Measurements from ENCODE around the gene ENKD1.

The ENKD1 gene

GRCh38 chr16:67666559-67667452 lies at the start of gene ENKD1, which contains the start of gene C16orf86:
Gene ENKD1, minus strand, starts transcription at chr16:67666750. Its CDS starts 308 bp downstream, at chr16:67666442.
Gene C16orf86, plus strand, starts transcription at chr16:67666814. Its CDS starts 157 bp downstream, at chr16:67666971.
- H3K4me3 Mint-ChIP-seq = peak within 1 kb of the TSS; percentile 82
- no peaks in the 10 kb centered on the region for H3K27me3 Mint-ChIP-seq
- H3K36me3 Mint-ChIP-seq (ENCODE audit: low read depth) = no peaks in the 10 kb centered on the region
- peak within 1 kb of the TSS; percentile 82 for H3K27ac Mint-ChIP-seq
- H3K9me3 Mint-ChIP-seq = no peaks in the 10 kb centered on the region
- H3K4me1 Mint-ChIP-seq (ENCODE audit: low read depth) = peaks cover 28% of the 10 kb centered on the region

- H3K4me3 Mint-ChIP-seq = no peak overlapping the region
- H3K27me3 Mint-ChIP-seq = no peaks in the 10 kb centered on the region
- H3K27ac Mint-ChIP-seq = no peak overlapping the region
- peaks cover 33% of the 10 kb centered on the region for H3K4me1 Mint-ChIP-seq (ENCODE audit: low read depth)
- H3K36me3 Mint-ChIP-seq (ENCODE audit: low read depth) = peaks cover 24% of the 10 kb centered on the region
- H3K9me3 Mint-ChIP-seq = no peaks in the 10 kb centered on the region
Observed at GRCh38 chr16:67716097-67716496, 49.5 kb upstream of the ENKD1 start.

GRCh38 chr16:67714522-67714921 lies 48.0 kb upstream of the ENKD1 start:
- Mint-ChIP-seq H3K27ac (no peak overlapping the region), H3K36me3 (ENCODE audit: low read depth) (peaks cover 24% of the 10 kb centered on the region), H3K4me3 (no peak overlapping the region), H3K4me1 (ENCODE audit: low read depth) (peaks cover 18% of the 10 kb centered on the region), H3K27me3 (no peaks in the 10 kb centered on the region), H3K9me3 (no peaks in the 10 kb centered on the region)

- Mint-ChIP-seq H3K36me3 (ENCODE audit: low read depth) (peaks cover 24% of the 10 kb centered on the region), H3K27me3 (no peaks in the 10 kb centered on the region), H3K4me1 (ENCODE audit: low read depth) (peaks cover 17% of the 10 kb centered on the region), H3K9me3 (no peaks in the 10 kb centered on the region), H3K27ac (no peak overlapping the region), H3K4me3 (no peak overlapping the region)
Observed at GRCh38 chr16:67713647-67714273, 47.2 kb upstream of the ENKD1 start.

GRCh38 chr16:67710607-67711006 lies 44.1 kb upstream of the ENKD1 start:
- H3K4me3 Mint-ChIP-seq = no peak overlapping the region
- peaks cover 8% of the 10 kb centered on the region for H3K36me3 Mint-ChIP-seq (ENCODE audit: low read depth)
- H3K27me3 Mint-ChIP-seq = no peaks in the 10 kb centered on the region
- no peak overlapping the region for H3K27ac Mint-ChIP-seq
- no peaks in the 10 kb centered on the region for H3K4me1 Mint-ChIP-seq (ENCODE audit: low read depth)
- no peaks in the 10 kb centered on the region for H3K9me3 Mint-ChIP-seq

- Mint-ChIP-seq H3K36me3 (ENCODE audit: low read depth) (peaks cover 8% of the 10 kb centered on the region), H3K9me3 (no peaks in the 10 kb centered on the region), H3K4me1 (ENCODE audit: low read depth) (peaks cover 9% of the 10 kb centered on the region), H3K4me3 (no peak overlapping the region), H3K27ac (no peak overlapping the region), H3K27me3 (no peaks in the 10 kb centered on the region)
Observed at GRCh38 chr16:67709050-67709449, 42.5 kb upstream of the ENKD1 start.

GRCh38 chr16:67708368-67708771 lies 41.8 kb upstream of the ENKD1 start:
- H3K4me3 Mint-ChIP-seq = no peak overlapping the region
- H3K9me3 Mint-ChIP-seq = no peaks in the 10 kb centered on the region
- H3K4me1 Mint-ChIP-seq (ENCODE audit: low read depth) = peaks cover 16% of the 10 kb centered on the region
- H3K36me3 Mint-ChIP-seq (ENCODE audit: low read depth) = peaks cover 8% of the 10 kb centered on the region
- H3K27me3 Mint-ChIP-seq = no peaks in the 10 kb centered on the region
- no peak overlapping the region for H3K27ac Mint-ChIP-seq

GRCh38 chr16:67707790-67708189 lies 41.2 kb upstream of the ENKD1 start:
- Mint-ChIP-seq H3K9me3 (no peaks in the 10 kb centered on the region), H3K4me1 (ENCODE audit: low read depth) (peaks cover 19% of the 10 kb centered on the region), H3K4me3 (no peak overlapping the region), H3K27ac (no peak overlapping the region), H3K27me3 (no peaks in the 10 kb centered on the region), H3K36me3 (ENCODE audit: low read depth) (peaks cover 8% of the 10 kb centered on the region)

- H3K36me3 Mint-ChIP-seq (ENCODE audit: low read depth) = peaks cover 8% of the 10 kb centered on the region
- no peaks in the 10 kb centered on the region for H3K9me3 Mint-ChIP-seq
- H3K27me3 Mint-ChIP-seq = no peaks in the 10 kb centered on the region
- H3K4me3 Mint-ChIP-seq = no peak overlapping the region
- no peak overlapping the region for H3K27ac Mint-ChIP-seq
- H3K4me1 Mint-ChIP-seq (ENCODE audit: low read depth) = peaks cover 19% of the 10 kb centered on the region
Observed at GRCh38 chr16:67707210-67707609, 40.7 kb upstream of the ENKD1 start.

GRCh38 chr16:67704110-67704509 lies 37.6 kb upstream of the ENKD1 start:
- Mint-ChIP-seq H3K27ac (no peak overlapping the region), H3K4me1 (ENCODE audit: low read depth) (peaks cover 19% of the 10 kb centered on the region), H3K9me3 (no peaks in the 10 kb centered on the region), H3K4me3 (no peak overlapping the region), H3K27me3 (no peaks in the 10 kb centered on the region), H3K36me3 (ENCODE audit: low read depth) (no peaks in the 10 kb centered on the region)

- H3K4me1 Mint-ChIP-seq (ENCODE audit: low read depth) = peaks cover 19% of the 10 kb centered on the region
- no peaks in the 10 kb centered on the region for H3K27me3 Mint-ChIP-seq
- peak overlapping the region; percentile 13 for H3K27ac Mint-ChIP-seq
- no peak overlapping the region for H3K4me3 Mint-ChIP-seq
- H3K9me3 Mint-ChIP-seq = no peaks in the 10 kb centered on the region
- peaks cover 4% of the 10 kb centered on the region for H3K36me3 Mint-ChIP-seq (ENCODE audit: low read depth)
Observed at GRCh38 chr16:67703626-67704025, 37.1 kb upstream of the ENKD1 start.

GRCh38 chr16:67702130-67702529 lies 35.6 kb upstream of the ENKD1 start:
- H3K4me3 Mint-ChIP-seq = no peak overlapping the region
- H3K27ac Mint-ChIP-seq = no peak overlapping the region
- peaks cover 19% of the 10 kb centered on the region for H3K4me1 Mint-ChIP-seq (ENCODE audit: low read depth)
- no peaks in the 10 kb centered on the region for H3K9me3 Mint-ChIP-seq
- H3K27me3 Mint-ChIP-seq = no peaks in the 10 kb centered on the region
- H3K36me3 Mint-ChIP-seq (ENCODE audit: low read depth) = peaks cover 10% of the 10 kb centered on the region

GRCh38 chr16:67701420-67701819 lies 34.9 kb upstream of the ENKD1 start:
- no peak overlapping the region for H3K27ac Mint-ChIP-seq
- peaks cover 10% of the 10 kb centered on the region for H3K36me3 Mint-ChIP-seq (ENCODE audit: low read depth)
- no peaks in the 10 kb centered on the region for H3K9me3 Mint-ChIP-seq
- H3K4me1 Mint-ChIP-seq (ENCODE audit: low read depth) = peaks cover 19% of the 10 kb centered on the region
- H3K27me3 Mint-ChIP-seq = no peaks in the 10 kb centered on the region
- no peak overlapping the region for H3K4me3 Mint-ChIP-seq

- Mint-ChIP-seq H3K9me3 (no peaks in the 10 kb centered on the region), H3K4me3 (no peak overlapping the region), H3K4me1 (ENCODE audit: low read depth) (peaks cover 12% of the 10 kb centered on the region), H3K27me3 (no peaks in the 10 kb centered on the region), H3K36me3 (ENCODE audit: low read depth) (peaks cover 10% of the 10 kb centered on the region), H3K27ac (no peak overlapping the region)
Observed at GRCh38 chr16:67699265-67699664, 32.7 kb upstream of the ENKD1 start.

- H3K4me1 Mint-ChIP-seq (ENCODE audit: low read depth) = no peaks in the 10 kb centered on the region
- H3K36me3 Mint-ChIP-seq (ENCODE audit: low read depth) = peaks cover 10% of the 10 kb centered on the region
- H3K27ac Mint-ChIP-seq = no peak overlapping the region
- no peaks in the 10 kb centered on the region for H3K27me3 Mint-ChIP-seq
- no peaks in the 10 kb centered on the region for H3K9me3 Mint-ChIP-seq
- H3K4me3 Mint-ChIP-seq = no peak overlapping the region
Observed at GRCh38 chr16:67697422-67698185, 31.1 kb upstream of the ENKD1 start.
